Adrenal gland (tissue), 12 donors: Measurements from ENCODE around the gene SYNE2. TPM values are rescaled to one million over a fixed set of nuclear protein-coding genes. Genes with fewer than 3 reads are reported as not detected.

ENCODE experiments used
- DNase-seq, 7 donors: peaks; one replicate each; pipeline ENCODE4 v3.0.0-alpha.2; 2019 to 2020
- H3K27ac ChIP-seq, 5 donors: fragments of 200-600 bp; sonication (generic) in 4 of 5; 1 replicate in 3 of 5; 2 replicates in 2 of 5; pipeline versions ENCODE4 v1.5.1 to v1.8.0; 2016 to 2020; ENCODE audit warnings: mild to moderate bottlenecking in 1 of 5
- H3K27me3 ChIP-seq: fragments of 200-600 bp; 2 replicates; pipeline ENCODE4 v1.8.0; 2021
- H3K36me3 ChIP-seq, 2 donors: fragments of 200-600 bp; replicated peaks in 1 of 2; 1 replicate in 1 of 2; 2 replicates in 1 of 2; pipeline versions ENCODE4 v1.5.1 to v1.8.0; 2018 to 2022
- H3K4me1 ChIP-seq, 2 donors: fragments of 200-600 bp; replicated peaks in 1 of 2; 1 replicate in 1 of 2; 2 replicates in 1 of 2; pipeline versions ENCODE4 v1.5.1 to v1.8.0; 2018 to 2021
- H3K4me3 ChIP-seq, 4 donors: fragments of 200-600 bp; sonication (generic) in 3 of 4; one replicate each; pipeline ENCODE4 v1.5.1; 2016 to 2018
- H3K9me3 ChIP-seq, 3 donors: fragments of 200-600 bp; sonication (generic) in 1 of 3; replicated peaks in 1 of 3; 1 replicate in 2 of 3; 2 replicates in 1 of 3; pipeline versions ENCODE4 v1.5.1 to v1.8.0; 2016 to 2021
- POLR2A ChIP-seq, 2 donors: fragments of 450-650 bp; IDR thresholded peaks; one replicate each; pipeline ENCODE4 v1.6.1; 2017; ENCODE audit warnings: antibody characterized with exemption in 2 of 2, mild to moderate bottlenecking in 2 of 2, moderate library complexity in 1 of 2
- WGBS, 4 donors: extraction: QIAGEN DNeasy Blood & Tissue Kit in 2 of 4; methylation state at CpG; one replicate each; pipeline versions ENCODE4 v1.1.5 to v1.1.7; 2013 to 2017; 5-methylcytosine and 5-hydroxymethylcytosine counted together
- intact Hi-C, 2 donors: fragments of 100-400 bp; cut with DNase I; formaldehyde crosslinking; loops; one replicate each; pipeline versions ENCODE4 v1.14.1 to v1.15.0; 2022 to 2023
- polyA plus RNA-seq, 3 donors: library from polyadenylated mRNA; stranded (reverse); fragments of 200-250 nt in 2 of 3; fragments of 350-450 nt in 1 of 3; fragmentation: Illumina TruSeq in 1 of 3; extraction: RNeasy Lipid Tissue Mini Kit (QIAGEN cat#74804) in 1 of 3; gene quantifications; one replicate each; pipeline ENCODE4 v1.2.3, GENCODE V29; 2013 to 2014
- total RNA-seq, 9 donors: library from RNA; depleted of rRNA in 4 of 9; stranded (reverse); fragments of >200 nt in 4 of 9; fragments of 120-200 nt in 1 of 9; fragmentation: NEBNext Ultra II Directional in 1 of 9; extraction: Animal tissue kit (Norgen Biotek cat#: 25700) in 1 of 9; gene quantifications; one replicate each; pipeline versions ENCODE4 v1.1.0 to v1.2.4, GENCODE V29; 2013 to 2023
- TF ChIP-seq, protein P1 (sequence below), 6 experiments: fragments of 450-650 bp in 4 of 6; fragments of 200-600 bp in 2 of 6; sonication (generic) in 1 of 6; IDR thresholded peaks; 1 replicate in 5 of 6; 2 replicates in 1 of 6; pipeline versions ENCODE4 v1.5.1 to v1.8.0; 2016 to 2021; ENCODE audit warnings: antibody characterized with exemption in 6 of 6, mild to moderate bottlenecking in 2 of 6, moderate library complexity in 1 of 6
- donor health status: healthy with polysubstance abuse.
- donor health status: Bipolar disorder and iron deficiency.
- donor health status: DM: yes; HTN: yes; CAD: no.
- donor health status: DM: no; HTN: no; CAD: no.
- donor health status: DM: no; HTN: no; CAD: no.
- donor health status: DM: yes; HTN: yes; CAD: no.

Gene SYNE2
- total and polyA plus RNA-seq, 12 donors, result 21.4 to 140 (median 56.1) TPM

DNA sequence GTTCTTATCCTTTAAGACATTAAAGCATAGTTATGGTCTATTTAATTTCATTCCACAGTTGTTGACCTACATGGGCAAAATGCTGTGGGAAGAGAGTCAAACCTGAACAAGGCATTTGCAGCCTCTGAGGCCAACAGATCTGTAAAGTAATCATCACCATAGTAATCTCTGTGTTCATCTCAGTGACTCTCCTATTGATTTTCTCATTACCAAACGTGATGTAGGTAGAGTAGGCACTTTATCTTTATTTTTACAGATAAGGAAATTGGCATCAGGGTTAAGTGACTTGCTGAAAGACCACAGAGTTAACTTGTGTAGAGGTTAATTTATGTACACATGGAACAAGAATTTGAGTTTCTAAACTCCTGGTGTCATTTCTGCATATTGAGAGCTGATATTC, 238.4 kb downstream of the SYNE2 start:
- no peak for DNase-seq
- Histone ChIP-seq H3K4me3 (no peak overlapping the region), H3K27ac (no peak overlapping the region), H3K36me3 (peaks cover 0 to 7% of the 10 kb centered on the region in 2 donors), H3K9me3 (no peaks in the 10 kb centered on the region), H3K27me3 (no peaks in the 10 kb centered on the region), H3K4me1 (no peaks in the 10 kb centered on the region)
- intact Hi-C loops, result no loop called here
- TF ChIP-seq, protein P1, sequence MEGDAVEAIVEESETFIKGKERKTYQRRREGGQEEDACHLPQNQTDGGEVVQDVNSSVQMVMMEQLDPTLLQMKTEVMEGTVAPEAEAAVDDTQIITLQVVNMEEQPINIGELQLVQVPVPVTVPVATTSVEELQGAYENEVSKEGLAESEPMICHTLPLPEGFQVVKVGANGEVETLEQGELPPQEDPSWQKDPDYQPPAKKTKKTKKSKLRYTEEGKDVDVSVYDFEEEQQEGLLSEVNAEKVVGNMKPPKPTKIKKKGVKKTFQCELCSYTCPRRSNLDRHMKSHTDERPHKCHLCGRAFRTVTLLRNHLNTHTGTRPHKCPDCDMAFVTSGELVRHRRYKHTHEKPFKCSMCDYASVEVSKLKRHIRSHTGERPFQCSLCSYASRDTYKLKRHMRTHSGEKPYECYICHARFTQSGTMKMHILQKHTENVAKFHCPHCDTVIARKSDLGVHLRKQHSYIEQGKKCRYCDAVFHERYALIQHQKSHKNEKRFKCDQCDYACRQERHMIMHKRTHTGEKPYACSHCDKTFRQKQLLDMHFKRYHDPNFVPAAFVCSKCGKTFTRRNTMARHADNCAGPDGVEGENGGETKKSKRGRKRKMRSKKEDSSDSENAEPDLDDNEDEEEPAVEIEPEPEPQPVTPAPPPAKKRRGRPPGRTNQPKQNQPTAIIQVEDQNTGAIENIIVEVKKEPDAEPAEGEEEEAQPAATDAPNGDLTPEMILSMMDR (IDR thresholded peaks at IDR 0.05), result no peak
- no peak for TF ChIP-seq POLR2A (IDR thresholded peaks at IDR 0.05)
- WGBS, 4 donors, result 70 to 80% (median 75%) methylated on average over 1 of the region's 1 CpG

DNA sequence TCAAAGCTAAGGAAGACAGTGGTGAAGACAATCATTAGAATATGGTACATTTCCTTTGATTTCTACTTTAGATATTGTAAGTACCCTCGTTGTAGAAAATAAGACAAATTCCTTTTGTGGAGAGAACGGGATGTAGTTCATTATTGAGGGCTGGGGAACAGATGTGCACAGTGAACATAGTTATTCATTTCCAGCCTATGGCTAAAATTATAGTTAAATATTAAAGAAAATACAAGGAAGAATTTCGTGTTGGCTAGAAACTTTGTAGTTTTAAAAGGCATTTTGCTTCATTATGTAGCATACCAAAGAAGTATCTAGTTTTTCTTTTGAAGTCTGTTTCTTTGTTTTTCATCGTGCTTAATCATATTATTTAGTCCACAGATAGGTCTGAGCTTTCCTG, 239.5 kb downstream of the SYNE2 start:
- no peaks in the 10 kb centered on the region for H3K9me3 ChIP-seq
- no peaks in the 10 kb centered on the region for H3K4me1 ChIP-seq
- H3K27me3 ChIP-seq, result no peaks in the 10 kb centered on the region
- H3K27ac ChIP-seq, result no peak overlapping the region
- 78 to 93% (median 90%) methylated on average over 4 of the region's 4 CpGs for WGBS, 4 donors
- peaks cover 0 to 7% of the 10 kb centered on the region in 2 donors for H3K36me3 ChIP-seq
- TF ChIP-seq, protein P1 (IDR thresholded peaks at IDR 0.05), result no peak
- TF ChIP-seq POLR2A (IDR thresholded peaks at IDR 0.05), result no peak
- intact Hi-C loops, result no loop called here
- H3K4me3 ChIP-seq, result no peak overlapping the region
- DNase-seq, result no peak

DNA sequence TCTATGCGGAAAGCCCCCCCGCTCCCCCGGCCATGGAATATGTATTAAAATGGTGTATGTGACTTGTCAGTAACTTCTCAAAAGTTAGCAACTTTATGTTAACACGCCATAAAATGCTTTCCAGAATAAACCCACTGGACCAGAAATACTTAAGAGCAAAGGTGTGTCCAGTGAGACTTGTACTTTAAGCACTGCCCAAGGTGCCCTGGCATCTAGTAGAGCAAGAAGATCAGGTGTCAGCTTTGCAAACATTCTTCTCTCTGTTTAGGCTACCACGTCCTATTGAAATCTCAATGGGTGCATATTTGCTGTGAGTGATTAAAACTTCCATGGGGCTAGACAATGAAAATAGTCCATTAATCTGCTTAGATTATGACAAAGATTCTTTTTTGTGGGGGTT, 240.1 kb downstream of the SYNE2 start:
- H3K4me1 ChIP-seq, result no peaks in the 10 kb centered on the region
- TF ChIP-seq, protein P1 (IDR thresholded peaks at IDR 0.05), result no peak
- TF ChIP-seq POLR2A (IDR thresholded peaks at IDR 0.05), result no peak
- DNase-seq, result no peak
- peaks cover 0 to 12% of the 10 kb centered on the region in 2 donors for H3K36me3 ChIP-seq
- 75 to 96% (median 78%) methylated on average over 5 of the region's 5 CpGs for WGBS, 4 donors
- intact Hi-C loops, result no loop called here
- H3K27ac ChIP-seq, result no peak overlapping the region
- H3K9me3 ChIP-seq, result no peaks in the 10 kb centered on the region
- H3K27me3 ChIP-seq, result no peaks in the 10 kb centered on the region
- no peak overlapping the region for H3K4me3 ChIP-seq

DNA sequence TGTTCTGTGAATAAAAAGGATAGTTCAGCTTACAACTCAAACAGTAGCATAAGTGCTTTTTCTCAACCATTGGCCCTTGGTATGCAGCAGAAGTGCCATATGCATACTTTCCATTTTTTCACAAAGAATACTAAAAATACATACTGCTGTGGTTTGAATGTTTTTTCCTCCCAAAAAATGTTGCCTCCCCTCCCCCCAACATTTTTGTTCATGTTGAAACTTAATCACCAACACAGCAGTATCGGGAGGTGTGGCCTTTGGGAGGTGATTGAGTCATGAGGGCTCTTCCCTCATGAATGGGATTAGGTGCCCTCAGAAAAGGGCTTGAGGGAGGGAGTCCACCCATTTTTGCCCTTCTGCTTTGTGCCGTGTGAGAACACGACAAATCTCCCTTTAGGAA, 242.8 kb downstream of the SYNE2 start:
- Histone ChIP-seq H3K4me3 (no peak overlapping the region), H3K4me1 (no peaks in the 10 kb centered on the region), H3K27ac (no peak overlapping the region), H3K36me3 (peaks cover 0 to 12% of the 10 kb centered on the region in 2 donors), H3K9me3 (no peaks in the 10 kb centered on the region), H3K27me3 (no peaks in the 10 kb centered on the region)
- TF ChIP-seq, protein P1 (IDR thresholded peaks at IDR 0.05), result no peak
- TF ChIP-seq POLR2A (IDR thresholded peaks at IDR 0.05), result no peak
- no peak for DNase-seq
- intact Hi-C loops, result no loop called here
- WGBS, 4 donors, result 92 to 96% (median 94%) methylated on average over 3 of the region's 3 CpGs
